ENCODE results near the gene LRFN2. TPM values are rescaled to one million over a fixed set of nuclear protein-coding genes. Genes with fewer than 3 reads are reported as not detected.
A peak's percentile ranks its signal among the peaks of the same experiment; 100 is the strongest.

Gene LRFN2
- total RNA-seq, 1 donor from 2014 or later, result not detected

DNA sequence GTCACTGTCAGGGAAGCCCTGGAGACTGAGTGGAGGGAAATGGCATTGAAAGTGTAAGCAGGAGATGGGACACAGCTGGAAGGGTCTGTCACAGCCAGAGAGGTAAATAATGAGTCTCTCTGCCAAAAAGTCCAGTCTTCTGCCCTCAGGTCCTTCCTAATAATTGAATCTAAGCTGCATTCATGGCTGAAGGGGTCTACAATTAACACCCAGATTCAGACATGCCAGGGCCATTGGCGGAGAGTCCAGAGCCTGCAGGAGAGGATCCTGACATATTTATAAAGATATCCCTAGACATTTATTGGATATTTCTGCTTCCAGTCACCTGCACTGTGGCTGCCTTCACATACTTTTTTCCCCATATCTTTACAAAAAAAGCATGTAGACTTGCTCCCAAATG lies 89.0 kb downstream of the LRFN2 start:
- intact Hi-C loops (cut with DNase I), result no loop called here
- ATAC-seq (ENCODE audit: poor library complexity), result no peak
- no peak for DNase-seq

GRCh38 chr6:40492187-40492586 lies 95.0 kb downstream of the LRFN2 start:
- intact Hi-C loops (cut with DNase I), result no loop called here
- ATAC-seq (ENCODE audit: poor library complexity) (no peak), DNase-seq (no peak)

- no peak for DNase-seq
- ATAC-seq (ENCODE audit: poor library complexity), result no peak
- intact Hi-C loops (cut with DNase I), result no loop called here
Observed at GRCh38 chr6:40490508-40490907, 96.7 kb downstream of the LRFN2 start.

DNA sequence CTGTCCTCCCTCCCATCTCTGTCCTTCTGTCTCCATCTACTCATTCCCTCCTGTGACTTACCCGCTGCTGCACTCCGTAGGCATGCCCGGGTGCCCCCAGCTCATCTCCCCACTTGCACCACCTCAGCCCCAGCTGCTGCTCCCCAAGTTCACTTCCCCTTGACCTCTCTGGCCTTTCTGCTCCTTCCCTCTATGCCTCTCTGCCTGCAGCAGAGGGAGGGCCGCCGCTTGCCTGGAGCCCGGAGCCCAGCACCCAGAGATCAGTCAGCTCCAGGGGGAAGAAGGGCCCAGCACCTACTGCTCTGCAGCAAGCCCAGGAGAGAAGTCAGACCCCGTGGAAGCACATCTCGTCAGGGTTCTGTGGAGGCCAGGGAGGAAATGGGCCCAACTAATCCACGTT lies 97.4 kb downstream of the LRFN2 start:
- ATAC-seq (ENCODE audit: poor library complexity), result no peak
- DNase-seq, result no peak
- intact Hi-C loops (cut with DNase I), result no loop called here

GRCh38 chr6:40486576-40486975 lies 100.6 kb downstream of the LRFN2 start:
- intact Hi-C loops (cut with DNase I), result no loop called here
- no peak for ATAC-seq (ENCODE audit: poor library complexity)
- no peak for DNase-seq

GRCh38 chr6:40485795-40486194 lies 101.4 kb downstream of the LRFN2 start:
- no peak for DNase-seq
- no peak for ATAC-seq (ENCODE audit: poor library complexity)
- intact Hi-C loops (cut with DNase I), result no loop called here

- intact Hi-C loops (cut with DNase I), result no loop called here
- ATAC-seq (ENCODE audit: poor library complexity) (no peak), DNase-seq (no peak)
Observed at GRCh38 chr6:40485300-40485699, 101.9 kb downstream of the LRFN2 start.

- ATAC-seq (ENCODE audit: poor library complexity) (no peak), DNase-seq (no peak)
- intact Hi-C loops (cut with DNase I), result no loop called here
Observed at GRCh38 chr6:40484066-40484465, 103.1 kb downstream of the LRFN2 start.

- ATAC-seq (ENCODE audit: poor library complexity) (no peak), DNase-seq (no peak)
- intact Hi-C loops (cut with DNase I), result no loop called here
Observed at GRCh38 chr6:40482532-40482931, 104.6 kb downstream of the LRFN2 start.

DNA sequence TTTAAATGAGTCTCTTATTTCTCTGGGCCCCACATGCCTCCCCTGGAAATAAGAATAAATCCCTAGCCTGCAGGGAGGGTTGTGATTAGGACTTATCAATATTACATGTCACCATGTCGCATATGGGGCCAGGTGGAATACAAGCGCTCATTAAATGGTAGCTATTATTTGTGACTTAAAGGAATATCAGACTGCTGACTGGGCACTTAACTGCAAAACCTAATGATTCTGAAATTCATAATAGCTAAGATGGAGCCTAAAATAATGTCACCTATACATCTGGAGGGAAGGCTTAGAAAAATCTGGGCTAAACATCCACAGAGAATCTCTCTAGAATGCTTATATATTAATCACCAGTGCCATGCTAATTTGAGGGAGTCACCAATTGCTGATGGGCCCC lies 106.5 kb downstream of the LRFN2 start:
- intact Hi-C loops (cut with DNase I), result no loop called here
- ATAC-seq (ENCODE audit: poor library complexity) (no peak), DNase-seq (no peak)

DNA sequence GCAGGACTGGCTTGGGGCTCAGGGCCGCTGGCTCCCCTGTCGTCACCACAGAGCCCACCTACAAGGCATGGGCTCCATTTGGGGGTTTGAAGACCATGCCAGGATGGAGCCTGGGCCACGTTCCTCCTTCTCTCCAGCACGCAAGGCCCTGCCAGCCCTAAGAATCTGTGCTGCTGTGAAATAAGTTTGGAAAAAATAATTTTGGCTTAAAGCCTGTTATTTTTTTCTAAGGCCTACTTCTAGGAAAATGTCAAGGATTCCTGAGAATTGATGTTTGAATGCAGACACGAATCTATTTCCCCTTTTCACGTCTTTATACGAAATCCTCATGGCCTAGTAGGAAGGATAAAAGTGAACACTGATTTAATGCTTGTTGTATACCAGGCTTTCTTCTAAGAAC lies 107.5 kb downstream of the LRFN2 start:
- no peak for DNase-seq
- intact Hi-C loops (cut with DNase I), result no loop called here
- no peak for ATAC-seq (ENCODE audit: poor library complexity)

- intact Hi-C loops (cut with DNase I), result no loop called here
- ATAC-seq (ENCODE audit: poor library complexity), result no peak
- no peak for DNase-seq
Observed at GRCh38 chr6:40477246-40478126, 109.7 kb downstream of the LRFN2 start.

- peak; percentile 68 for ATAC-seq (ENCODE audit: poor library complexity)
- intact Hi-C loops (cut with DNase I), result no loop called here
- no peak for DNase-seq
Observed at GRCh38 chr6:40476673-40477072, 110.5 kb downstream of the LRFN2 start.

- intact Hi-C loops (cut with DNase I), result no loop called here
Observed at GRCh38 chr6:40474937-40475336, 112.2 kb downstream of the LRFN2 start.

DNA sequence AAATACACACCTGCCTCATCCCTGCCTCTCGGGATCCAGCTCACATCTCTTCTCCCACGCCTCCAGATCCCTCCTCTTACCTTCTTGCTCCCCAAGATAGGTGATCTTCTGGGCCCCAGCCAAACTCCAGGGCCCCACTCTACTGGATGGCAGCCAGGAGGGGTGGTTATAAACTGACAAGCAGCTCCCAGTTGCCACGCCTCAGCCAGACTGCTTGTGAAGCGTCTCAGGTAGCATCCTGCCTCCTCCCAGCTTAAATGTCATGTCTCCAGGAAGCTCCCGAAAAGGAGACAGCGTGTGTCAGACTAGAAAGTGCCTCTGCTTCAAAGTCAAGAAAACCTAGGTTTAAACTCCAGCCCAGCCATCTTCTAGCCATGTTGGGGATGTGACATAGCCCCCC lies 114.1 kb downstream of the LRFN2 start:
- ATAC-seq (ENCODE audit: poor library complexity) (no peak), DNase-seq (no peak)
- intact Hi-C loops (cut with DNase I), result no loop called here

More at GRCh38 chr6:40474937-40475336, 112.2 kb downstream of the LRFN2 start:
- DNase-seq (no peak), ATAC-seq (ENCODE audit: poor library complexity) (no peak)

DNA sequence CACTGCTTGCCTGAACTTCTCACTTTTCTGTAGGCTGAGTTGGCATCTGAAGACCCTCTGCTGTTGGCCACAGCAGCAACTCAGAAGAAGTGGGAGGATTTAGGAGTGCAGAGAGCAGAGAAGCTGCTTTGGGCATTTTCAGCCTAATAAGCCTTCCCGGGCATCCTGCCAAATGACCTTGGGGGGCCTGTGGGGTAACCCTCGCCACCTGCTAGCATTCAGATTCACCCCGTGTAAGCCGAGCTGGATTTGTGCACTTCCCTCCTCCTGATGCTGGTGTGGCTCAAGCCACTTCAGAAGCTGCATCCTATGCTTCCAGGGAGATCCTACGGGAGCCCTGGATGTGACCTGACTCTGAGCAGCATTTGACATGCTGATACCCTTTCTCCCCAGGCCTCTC lies 114.8 kb downstream of the LRFN2 start:
- ATAC-seq (ENCODE audit: poor library complexity), result no peak
- intact Hi-C loops (cut with DNase I), result no loop called here
- no peak for DNase-seq

DNA sequence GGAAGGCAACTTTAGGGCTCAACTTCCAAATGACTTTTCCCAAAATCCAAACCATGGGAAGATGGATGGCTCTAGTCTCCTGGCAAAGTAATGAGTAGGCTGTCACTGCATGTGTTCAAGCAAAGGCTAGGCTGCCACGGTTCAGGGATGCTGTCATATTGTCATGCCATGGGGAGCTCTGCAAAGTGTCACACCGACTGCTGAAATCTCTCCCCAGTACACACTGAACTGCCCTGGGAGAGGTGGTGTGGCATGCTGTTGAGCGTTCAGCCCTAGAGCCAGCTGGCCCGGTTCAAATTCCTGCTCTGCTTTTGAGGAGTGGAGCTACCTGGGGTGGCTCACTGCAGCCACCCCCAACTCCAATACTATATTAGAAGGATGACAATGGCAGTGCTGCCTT lies 115.9 kb downstream of the LRFN2 start:
- no peak for ATAC-seq (ENCODE audit: poor library complexity)
- intact Hi-C loops (cut with DNase I), result no loop called here
- DNase-seq, result no peak

GRCh38 chr6:40469323-40469722 lies 117.8 kb downstream of the LRFN2 start:
- ATAC-seq (ENCODE audit: poor library complexity) (no peak), DNase-seq (no peak)
- intact Hi-C loops (cut with DNase I), result no loop called here

DNA sequence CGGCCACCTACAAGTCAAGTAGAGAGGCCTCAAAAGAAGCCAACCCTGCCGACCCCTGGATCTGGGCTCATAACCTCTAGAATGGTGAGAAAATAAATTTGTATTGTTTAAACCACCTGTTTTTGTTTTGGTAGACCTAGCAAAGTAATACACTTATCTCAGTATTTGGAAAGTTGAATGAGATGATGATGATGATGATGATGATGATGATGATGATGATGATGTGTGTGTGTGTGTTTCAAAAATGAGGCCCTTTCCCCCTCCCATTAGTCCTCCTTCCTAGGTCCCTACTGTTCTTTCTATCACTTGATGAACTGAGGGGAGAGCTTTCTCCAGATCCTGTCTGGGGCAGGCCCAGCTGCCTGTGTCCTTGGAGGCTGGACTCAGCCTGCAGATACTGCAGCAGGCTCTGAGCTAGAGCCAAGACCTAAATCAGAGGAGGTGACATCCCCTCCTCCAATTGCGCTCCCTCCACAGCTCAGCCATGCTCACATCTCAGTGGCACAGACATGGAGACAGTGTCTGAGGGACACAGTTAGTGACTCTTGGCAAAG lies 120.1 kb downstream of the LRFN2 start:
- intact Hi-C loops (cut with DNase I), result no loop called here
- DNase-seq, result no peak
- ATAC-seq (ENCODE audit: poor library complexity), result no peak

DNA sequence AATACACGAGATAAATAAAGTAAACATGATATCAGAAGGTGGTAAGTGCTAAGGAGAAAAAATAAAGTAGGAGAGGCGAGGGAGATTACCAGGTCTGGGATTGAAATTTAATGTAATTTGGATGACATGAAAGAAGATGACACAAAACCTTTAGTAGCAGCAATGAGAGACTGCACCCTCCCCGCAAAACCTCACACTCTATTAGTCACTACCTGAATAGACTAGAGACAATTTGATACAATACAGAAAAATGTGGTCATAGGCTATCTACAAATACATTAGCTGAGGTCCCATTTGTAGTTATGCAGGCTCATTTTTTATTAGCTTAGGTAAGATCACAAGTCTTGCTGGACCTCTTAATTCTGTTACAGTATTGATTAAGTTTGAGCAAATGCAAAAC lies 125.5 kb downstream of the LRFN2 start:
- intact Hi-C loops (cut with DNase I), result no loop called here
- ATAC-seq (ENCODE audit: poor library complexity), result no peak
- no peak for DNase-seq

- no peak for DNase-seq
- intact Hi-C loops (cut with DNase I), result no loop called here
- no peak for ATAC-seq (ENCODE audit: poor library complexity)
Observed at GRCh38 chr6:40460380-40460779, 126.8 kb downstream of the LRFN2 start.
